ENCODE data around the gene MAGIX.
"Not testable (repeated sequence)": the region's sequence is repeated elsewhere in the genome, so short reads cannot be mapped to it uniquely, and the experiment has no call there.

The MAGIX gene

GRCh38 chrX:49162620-49163019 lies at the start of gene MAGIX:
Gene MAGIX (plus strand): TSS chrX:49162758. CDS start chrX:49162890, 132 bp downstream.
- peak within 1 kb of the TSS; percentile 70 for H3K4me3 ChIP-seq
- peak within 1 kb of the TSS; percentile 84 to 98 for H3K27ac ChIP-seq
- no peak for DNase-seq (ENCODE audit: low spot score)
- TF ChIP-seq, protein P1, sequence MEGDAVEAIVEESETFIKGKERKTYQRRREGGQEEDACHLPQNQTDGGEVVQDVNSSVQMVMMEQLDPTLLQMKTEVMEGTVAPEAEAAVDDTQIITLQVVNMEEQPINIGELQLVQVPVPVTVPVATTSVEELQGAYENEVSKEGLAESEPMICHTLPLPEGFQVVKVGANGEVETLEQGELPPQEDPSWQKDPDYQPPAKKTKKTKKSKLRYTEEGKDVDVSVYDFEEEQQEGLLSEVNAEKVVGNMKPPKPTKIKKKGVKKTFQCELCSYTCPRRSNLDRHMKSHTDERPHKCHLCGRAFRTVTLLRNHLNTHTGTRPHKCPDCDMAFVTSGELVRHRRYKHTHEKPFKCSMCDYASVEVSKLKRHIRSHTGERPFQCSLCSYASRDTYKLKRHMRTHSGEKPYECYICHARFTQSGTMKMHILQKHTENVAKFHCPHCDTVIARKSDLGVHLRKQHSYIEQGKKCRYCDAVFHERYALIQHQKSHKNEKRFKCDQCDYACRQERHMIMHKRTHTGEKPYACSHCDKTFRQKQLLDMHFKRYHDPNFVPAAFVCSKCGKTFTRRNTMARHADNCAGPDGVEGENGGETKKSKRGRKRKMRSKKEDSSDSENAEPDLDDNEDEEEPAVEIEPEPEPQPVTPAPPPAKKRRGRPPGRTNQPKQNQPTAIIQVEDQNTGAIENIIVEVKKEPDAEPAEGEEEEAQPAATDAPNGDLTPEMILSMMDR (IDR thresholded peaks at IDR 0.05), result no peak

- no peak for DNase-seq (ENCODE audit: low spot score)
- TF ChIP-seq, protein P1 (IDR thresholded peaks at IDR 0.05), result no peak
- H3K4me3 ChIP-seq, result no peak overlapping the region
- no peak overlapping the region for H3K27ac ChIP-seq
Measured at GRCh38 chrX:49116076-49116475, 46.5 kb upstream of the MAGIX start.

DNA sequence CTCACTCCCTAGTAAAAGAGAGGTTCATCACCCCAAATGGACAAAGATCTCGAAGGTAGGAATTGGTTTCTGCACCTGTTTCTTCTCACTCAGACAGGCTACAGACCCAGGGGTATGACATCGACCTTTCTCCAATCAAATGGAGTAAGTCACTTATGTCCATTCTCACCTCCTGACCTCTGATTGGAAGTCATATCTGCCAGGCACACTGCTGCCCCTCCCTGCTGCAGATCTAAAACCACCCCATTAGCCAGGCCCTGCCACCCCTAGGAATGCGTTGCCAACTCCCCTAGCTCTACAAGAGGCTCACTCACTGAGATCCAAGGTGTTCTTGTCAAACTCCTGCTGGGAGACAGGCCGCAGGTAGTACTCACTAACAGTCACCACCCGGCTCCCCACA lies 45.8 kb upstream of the MAGIX start:
- Histone ChIP-seq H3K27ac (no peak overlapping the region), H3K4me3 (no peak overlapping the region)
- no peak for DNase-seq (ENCODE audit: low spot score)
- TF ChIP-seq, protein P1 (IDR thresholded peaks at IDR 0.05), result no peak

DNA sequence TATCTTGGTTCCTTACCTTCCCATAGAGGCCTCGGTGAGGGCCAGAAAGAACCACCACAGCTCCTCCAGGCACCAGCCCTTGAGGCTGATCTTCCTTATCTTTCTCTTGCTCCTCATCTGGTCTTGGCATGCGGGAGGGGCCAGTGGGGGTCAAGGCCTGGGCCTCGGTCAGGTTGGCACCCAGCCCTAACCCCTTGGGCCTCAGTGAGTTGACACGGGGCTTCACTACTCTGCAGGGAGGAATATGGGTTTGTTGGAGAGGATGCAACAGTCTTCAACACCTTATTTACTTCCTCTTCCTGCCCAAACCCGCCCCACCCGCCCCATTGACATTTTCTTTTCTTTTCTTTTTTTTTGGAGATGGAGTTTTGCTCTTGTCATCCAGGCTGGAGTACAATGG lies 45.0 kb upstream of the MAGIX start:
- TF ChIP-seq, protein P1 (IDR thresholded peaks at IDR 0.05), result no peak
- H3K4me3 ChIP-seq, result no peak overlapping the region
- H3K27ac ChIP-seq, result no peak overlapping the region

GRCh38 chrX:49120091-49120490 lies 42.5 kb upstream of the MAGIX start:
- DNase-seq (ENCODE audit: low spot score), result no peak
- Histone ChIP-seq H3K27ac (no peak overlapping the region), H3K4me3 (no peak overlapping the region)
- TF ChIP-seq, protein P1 (IDR thresholded peaks at IDR 0.05), result no peak

More for the DNA sequence above, 45.0 kb upstream of the MAGIX start:
- no peak for DNase-seq (ENCODE audit: low spot score)

DNA sequence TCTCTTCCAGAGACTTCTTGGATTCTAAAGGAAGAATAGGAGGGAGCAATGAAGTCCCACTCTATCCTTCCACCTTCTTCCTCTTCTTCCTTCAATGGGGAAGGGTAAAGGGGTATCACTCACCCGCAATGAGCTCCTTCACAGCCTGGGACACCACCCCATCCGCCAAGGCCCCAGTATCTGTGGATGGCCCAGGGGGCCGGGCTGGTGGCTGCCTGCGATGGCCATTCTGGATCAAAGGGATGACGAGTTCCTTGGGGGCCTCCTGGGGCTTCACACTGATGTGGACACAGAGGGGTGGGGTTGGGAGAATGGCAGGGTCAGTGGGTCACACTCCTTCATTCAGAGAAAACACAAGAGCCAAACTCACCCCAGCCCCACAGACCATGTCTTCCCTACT lies 40.1 kb upstream of the MAGIX start:
- TF ChIP-seq, protein P1 (IDR thresholded peaks at IDR 0.05), result no peak
- Histone ChIP-seq H3K4me3 (peak overlapping the region; percentile 79), H3K27ac (peak overlapping the region in 1 of 2 donors; percentile 62)
- DNase-seq (ENCODE audit: low spot score), result no peak

GRCh38 chrX:49127742-49128258 lies 34.8 kb upstream of the MAGIX start:
- DNase-seq (ENCODE audit: low spot score); H3K4me3 ChIP-seq: not testable (repeated sequence)

More at GRCh38 chrX:49127742-49128258, 34.8 kb upstream of the MAGIX start:
- H3K27ac ChIP-seq, result not testable (repeated sequence)

Measured in coronary artery (tissue), 2 donors.